HCT116 (cell line): ENCODE results near the gene FAM219A. TPM values are rescaled to one million over a fixed set of nuclear protein-coding genes. Genes with fewer than 3 reads are reported as not detected.

Source experiments
- ATAC-seq: fragments of 200-7000 bp; cut with Tn5 transposase; 2 replicates; pipeline ENCODE4 v1.9.1; 2020; ENCODE audit warnings: mild to moderate bottlenecking, moderate library complexity
- BruUV-seq: library from RNA; stranded (reverse); fragments of 400-500 nt; replicated peaks from 2 replicates; lab custom pipeline; 2021; lab: Mats Ljungman, UMichigan
- CTCF ChIA-PET: fragments of 300-600 bp; sonication (Branson Sonifier 250); formaldehyde crosslinking; loops from one replicate; lab custom pipeline; 2021; ENCODE audit warnings: antibody characterized with exemption; lab: Charles Lee
- POLR2A ChIA-PET: fragments of 300-600, 350-600 bp; sonication (Branson Sonifier 250); formaldehyde crosslinking; loops from one replicate; lab custom pipeline; 2021; ENCODE audit warnings: antibody characterized with exemption; lab: Charles Lee
- RAD21 ChIA-PET, 2 experiments: fragments of 300-600 bp; sonication (Branson Sonifier 250); formaldehyde crosslinking; loops; one replicate each; lab custom pipeline; 2023; ENCODE audit warnings: low total read pairs in 2 of 2; ENCODE audit not compliant: uncharacterized antibody in 2 of 2, unreplicated experiment in 2 of 2, low non-redundant PET in 1 of 2; lab: Charles Lee
- DNase-seq: peaks from one replicate; pipeline ENCODE4 v3.0.0-alpha.2; 2010; ENCODE audit warnings: low read depth, low spot score
- H2AFZ ChIP-seq: fragments of 200-600 bp; shearing (Covaris generic), sonication (generic); 2 replicates; pipeline ENCODE4 v1.6.1; 2017; ENCODE audit warnings: low read depth, mixed run types, mixed read lengths, antibody characterized with exemption, low read length; ENCODE audit not compliant: poor library complexity, severe bottlenecking
- H3K27ac ChIP-seq: 2 replicates; pipeline ENCODE4 v1.5.1; 2012; ENCODE audit warnings: low read depth, low read length
- H3K27me3 ChIP-seq: fragments of 200-600 bp; sonication (generic); 2 replicates; pipeline ENCODE4 v1.6.1; 2016; ENCODE audit warnings: mixed run types, low read length, mixed read lengths; ENCODE audit not compliant: insufficient read depth
- H3K36me3 ChIP-seq, 2 experiments: fragments of 200-500 bp in 1 of 2; fragments of 200-600 bp in 1 of 2; sonication (Bioruptor generic) in 1 of 2; sonication (generic) in 1 of 2; 2 replicates each; pipeline versions ENCODE4 v1.5.1 to v1.6.1; 2014 to 2016; ENCODE audit warnings: low read length in 2 of 2, inconsistent platforms in 1 of 2, mixed read lengths in 1 of 2, mixed run types in 1 of 2; ENCODE audit not compliant: insufficient read depth in 2 of 2, control insufficient read depth in 1 of 2
- H3K4me1 ChIP-seq, 2 experiments: fragments of 200-600 bp in 1 of 2; sonication (generic) in 1 of 2; 2 replicates each; pipeline versions ENCODE4 v1.5.1 to v1.6.1; 2012 to 2017; ENCODE audit warnings: low read length in 2 of 2, inconsistent platforms in 1 of 2, mild to moderate bottlenecking in 1 of 2, mixed read lengths in 1 of 2, mixed run types in 1 of 2, moderate library complexity in 1 of 2; ENCODE audit not compliant: insufficient read depth in 2 of 2, control insufficient read depth in 1 of 2
- H3K4me2 ChIP-seq: fragments of 200-600 bp; sonication (generic); 2 replicates; pipeline ENCODE4 v1.6.1; 2017; ENCODE audit warnings: mixed run types, low read length, mixed read lengths
- H3K4me3 ChIP-seq, 2 experiments: fragments of 200-600 bp in 1 of 2; sonication (generic) in 1 of 2; replicated peaks in 1 of 2; 2 replicates each; pipeline ENCODE4 v1.5.1; 2011 to 2016; ENCODE audit warnings: low read length in 2 of 2, control low read depth in 1 of 2, low read depth in 1 of 2, mild to moderate bottlenecking in 1 of 2, mixed read lengths in 1 of 2, mixed run types in 1 of 2
- H3K79me2 ChIP-seq: fragments of 200-600 bp; sonication (generic); 2 replicates; pipeline ENCODE4 v1.6.1; 2017; ENCODE audit warnings: mild to moderate bottlenecking, mixed run types, low read length, moderate library complexity, mixed read lengths; ENCODE audit not compliant: insufficient read depth
- H3K9ac ChIP-seq: fragments of 200-600 bp; sonication (generic); 2 replicates; pipeline ENCODE4 v1.6.1; 2016; ENCODE audit warnings: low read length, mixed read lengths
- H3K9me2 ChIP-seq: fragments of 200-600 bp; sonication (generic), shearing (Covaris generic); 2 replicates; pipeline ENCODE4 v1.6.1; 2017; ENCODE audit warnings: mixed run types, mild to moderate bottlenecking, moderate library complexity; ENCODE audit not compliant: insufficient read depth
- H3K9me3 ChIP-seq, 2 experiments: fragments of 200-500 bp in 1 of 2; fragments of 200-600 bp in 1 of 2; sonication (Bioruptor generic) in 1 of 2; sonication (generic) in 1 of 2; 2 replicates each; pipeline ENCODE4 v1.6.1; 2014 to 2017; ENCODE audit warnings: low read length in 2 of 2, mixed read lengths in 2 of 2, inconsistent platforms in 1 of 2, low read depth in 1 of 2, mild to moderate bottlenecking in 1 of 2, mixed run types in 1 of 2, moderate library complexity in 1 of 2; ENCODE audit not compliant: control insufficient read depth in 1 of 2, insufficient read depth in 1 of 2
- H4K20me1 ChIP-seq: fragments of 200-600 bp; sonication (generic), shearing (Covaris generic); 2 replicates; pipeline ENCODE4 v1.6.1; 2017; ENCODE audit warnings: mixed run types, mild to moderate bottlenecking, moderate library complexity; ENCODE audit not compliant: insufficient read depth
- CBX3 ChIP-seq: IDR thresholded peaks from 2 replicates; pipeline ENCODE4 v1.6.1; 2012; ENCODE audit warnings: low read depth
- ZFX ChIP-seq: fragments of 450-650 bp; IDR thresholded peaks from 2 replicates; pipeline ENCODE4 v1.6.1; 2017
- ZNF274 ChIP-seq: fragments of 200-500 bp; sonication (Bioruptor generic); IDR thresholded peaks from 2 replicates; pipeline ENCODE4 v1.6.1; 2014; ENCODE audit warnings: mild to moderate bottlenecking, low read depth, low read length, inconsistent platforms
- intact Hi-C: fragments of 100-400 bp; cut with micrococcal nuclease; formaldehyde crosslinking; loops from 2 replicates; pipeline ENCODE4 v1.10.0; 2022
- total RNA-seq: library from RNA; stranded (reverse); gene quantifications from one replicate; pipeline ENCODE4 v1.2.1, GENCODE V29; 2021; ENCODE audit not compliant: unreplicated experiment
- TF ChIP-seq, protein P1 (sequence below): IDR thresholded peaks from 2 replicates; pipeline ENCODE4 v1.6.1; 2011; ENCODE audit warnings: mild to moderate bottlenecking, low read length, moderate library complexity; ENCODE audit not compliant: insufficient replicate concordance; ENCODE audit errors: extremely low read depth
- TF ChIP-seq, protein P2 (sequence below), 3 experiments: fragments of 200-600 bp in 1 of 3; sonication (generic) in 1 of 3; IDR thresholded peaks in 2 of 3; conservative IDR thresholded peaks in 1 of 3; 2 replicates each; pipeline ENCODE4 v1.5.1; 2012 to 2017; ENCODE audit warnings: low read depth in 2 of 3, low read length in 2 of 3, antibody characterized with exemption in 1 of 3, borderline replicate concordance in 1 of 3, control low read depth in 1 of 3, mild to moderate bottlenecking in 1 of 3, mixed read lengths in 1 of 3, mixed run types in 1 of 3, moderate library complexity in 1 of 3; ENCODE audit not compliant: insufficient read depth in 1 of 3

FAM219A gene
- total RNA-seq, 1 experiment from 2014 or later: 13.4 TPM

DNA sequence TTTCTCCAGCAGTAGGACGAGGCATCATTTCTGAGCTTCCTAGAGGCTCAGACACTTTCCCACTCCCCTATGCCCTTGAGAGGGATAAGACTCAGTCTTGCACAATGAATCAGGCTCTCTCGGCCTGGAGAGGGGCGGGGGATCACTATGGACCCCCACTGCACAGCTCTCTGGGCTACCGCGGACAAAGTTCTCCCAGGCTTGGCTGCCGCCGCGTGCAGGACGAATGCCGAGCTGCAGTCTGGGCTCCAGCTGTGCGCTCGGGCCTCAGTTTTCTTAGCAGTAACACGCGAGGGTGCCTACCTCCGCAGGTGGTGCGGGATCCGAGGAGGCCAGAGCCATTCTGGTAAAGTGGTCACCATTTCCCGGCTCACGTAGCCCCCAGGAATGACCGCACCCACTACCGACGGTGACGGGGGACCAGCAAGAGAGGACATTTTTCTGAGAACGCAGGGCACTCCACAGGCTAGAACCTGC is 78.3 kb downstream of the FAM219A start:
- peak overlapping the region; percentile 84 for H2AFZ ChIP-seq
- no peaks in the 10 kb centered on the region for H3K79me2 ChIP-seq
- DNase-seq (no peak), ATAC-seq (no peak)
- H3K9me3 ChIP-seq: no peaks in the 10 kb centered on the region
- H3K9me2 ChIP-seq: no peaks in the 10 kb centered on the region
- peak overlapping the region; percentile 43; the same call in 1 of the 2 replicates for H3K27ac ChIP-seq
- POLR2A ChIA-PET: interaction anchor here (1.1 kb wide), 1 partner anchor 125 kb away, joined by 3 read pairs; no protein-coding TSS in a partner anchor
- no peaks in the 10 kb centered on the region for H3K36me3 ChIP-seq
- RAD21 ChIA-PET: no interaction called here
- peaks cover 26 to 46% of the 10 kb centered on the region in 2 experiments for H3K4me1 ChIP-seq
- no peaks in the 10 kb centered on the region for H4K20me1 ChIP-seq
- CTCF ChIA-PET: interaction anchor here (0.9 to 6.7 kb wide), 6 partner anchors 11 to 285 kb away, joined by 3 to 54 read pairs (median 3); no protein-coding TSS in a partner anchor
- H3K27me3 ChIP-seq: no peaks in the 10 kb centered on the region
- H3K4me3 ChIP-seq: peak overlapping the region in 1 of 2 experiments; percentile 56; a peak in 2 of 4 replicates
- intact Hi-C loops: no loop called here
- TF ChIP-seq ZFX (no peak), ZNF274 (no peak), CBX3 (no peak)
- TF ChIP-seq, protein P1, sequence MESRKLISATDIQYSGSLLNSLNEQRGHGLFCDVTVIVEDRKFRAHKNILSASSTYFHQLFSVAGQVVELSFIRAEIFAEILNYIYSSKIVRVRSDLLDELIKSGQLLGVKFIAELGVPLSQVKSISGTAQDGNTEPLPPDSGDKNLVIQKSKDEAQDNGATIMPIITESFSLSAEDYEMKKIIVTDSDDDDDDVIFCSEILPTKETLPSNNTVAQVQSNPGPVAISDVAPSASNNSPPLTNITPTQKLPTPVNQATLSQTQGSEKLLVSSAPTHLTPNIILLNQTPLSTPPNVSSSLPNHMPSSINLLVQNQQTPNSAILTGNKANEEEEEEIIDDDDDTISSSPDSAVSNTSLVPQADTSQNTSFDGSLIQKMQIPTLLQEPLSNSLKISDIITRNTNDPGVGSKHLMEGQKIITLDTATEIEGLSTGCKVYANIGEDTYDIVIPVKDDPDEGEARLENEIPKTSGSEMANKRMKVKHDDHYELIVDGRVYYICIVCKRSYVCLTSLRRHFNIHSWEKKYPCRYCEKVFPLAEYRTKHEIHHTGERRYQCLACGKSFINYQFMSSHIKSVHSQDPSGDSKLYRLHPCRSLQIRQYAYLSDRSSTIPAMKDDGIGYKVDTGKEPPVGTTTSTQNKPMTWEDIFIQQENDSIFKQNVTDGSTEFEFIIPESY: no peak
- TF ChIP-seq, protein P2, sequence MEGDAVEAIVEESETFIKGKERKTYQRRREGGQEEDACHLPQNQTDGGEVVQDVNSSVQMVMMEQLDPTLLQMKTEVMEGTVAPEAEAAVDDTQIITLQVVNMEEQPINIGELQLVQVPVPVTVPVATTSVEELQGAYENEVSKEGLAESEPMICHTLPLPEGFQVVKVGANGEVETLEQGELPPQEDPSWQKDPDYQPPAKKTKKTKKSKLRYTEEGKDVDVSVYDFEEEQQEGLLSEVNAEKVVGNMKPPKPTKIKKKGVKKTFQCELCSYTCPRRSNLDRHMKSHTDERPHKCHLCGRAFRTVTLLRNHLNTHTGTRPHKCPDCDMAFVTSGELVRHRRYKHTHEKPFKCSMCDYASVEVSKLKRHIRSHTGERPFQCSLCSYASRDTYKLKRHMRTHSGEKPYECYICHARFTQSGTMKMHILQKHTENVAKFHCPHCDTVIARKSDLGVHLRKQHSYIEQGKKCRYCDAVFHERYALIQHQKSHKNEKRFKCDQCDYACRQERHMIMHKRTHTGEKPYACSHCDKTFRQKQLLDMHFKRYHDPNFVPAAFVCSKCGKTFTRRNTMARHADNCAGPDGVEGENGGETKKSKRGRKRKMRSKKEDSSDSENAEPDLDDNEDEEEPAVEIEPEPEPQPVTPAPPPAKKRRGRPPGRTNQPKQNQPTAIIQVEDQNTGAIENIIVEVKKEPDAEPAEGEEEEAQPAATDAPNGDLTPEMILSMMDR (IDR thresholded peaks at IDR 0.05 in 2 of 3, conservative IDR thresholded peaks at IDR 0.05 in 1 of 3; ENCODE audit: borderline replicate concordance in 1 of 3, insufficient read depth in 1 of 3, low read depth in 2 of 3, low read length in 2 of 3): no peak
- BruUV-seq: no TSS peak
- peak overlapping the region; percentile 19; the same call in 1 of the 2 replicates for H3K9ac ChIP-seq
- peak overlapping the region; percentile 91 for H3K4me2 ChIP-seq
